GM12872 (cell line): ENCODE results near the gene TFAP2C.

ENCODE experiments used
- CTCF ChIP-seq: IDR thresholded peaks from 3 replicates; pipeline ENCODE4 v1.5.1; 2011; ENCODE audit warnings: low read depth, mild to moderate bottlenecking, low read length, moderate library complexity; ENCODE audit not compliant: insufficient read depth

TFAP2C gene

GRCh38 chr20:56683077-56683865 lies 54.2 kb downstream of the TFAP2C start:
- TF ChIP-seq CTCF = no peak

- TF ChIP-seq CTCF = no peak
Observed at GRCh38 chr20:56685879-56686278, 56.8 kb downstream of the TFAP2C start.

- no peak for TF ChIP-seq CTCF
Observed at GRCh38 chr20:56687061-56687460, 58.0 kb downstream of the TFAP2C start.

GRCh38 chr20:56688106-56688505 lies 59.0 kb downstream of the TFAP2C start:
- TF ChIP-seq CTCF = no peak
